Placental epithelial cell (primary cell): Measurements from ENCODE around the gene CBLN4. TPM values are rescaled to one million over a fixed set of nuclear protein-coding genes. Genes with fewer than 3 reads are reported as not detected.

ENCODE experiments used
- total RNA-seq: library from RNA; depleted of rRNA; stranded (reverse); fragments of >200 nt; gene quantifications from 2 replicates; pipeline ENCODE4 v1.2.3, GENCODE V29; 2012

The CBLN4 gene
- total RNA-seq = not detected in 2 replicates

DNA sequence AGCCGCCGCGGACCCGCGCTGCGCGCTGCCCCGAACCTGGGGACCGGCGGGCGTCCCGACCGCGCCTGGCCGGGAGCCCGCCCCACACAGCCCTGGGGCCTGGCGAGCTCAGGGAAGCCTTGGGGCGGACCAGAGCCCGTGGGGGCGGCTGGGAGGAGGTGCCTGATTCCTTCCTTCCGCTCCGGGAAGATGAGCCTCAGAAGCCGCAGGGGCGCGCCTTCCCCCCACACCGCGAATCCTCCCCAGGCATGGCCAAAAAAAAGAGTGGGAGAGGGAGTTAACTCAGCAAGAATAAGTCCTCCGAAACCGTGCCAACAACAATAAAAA is at the start of gene CBLN4:
Gene CBLN4 (minus strand): TSS at position 131 of the 327 bp plus-strand sequence. CDS start 1,348 bp downstream, outside the sequence.

Other genes starting within 250 kb of the CBLN4 start
- gene MC3R, start 243.2 kb upstream of the CBLN4 start, total RNA-seq = not detected in 2 replicates